ENCODE data around the gene IDH3B. TPM values are rescaled to one million over a fixed set of nuclear protein-coding genes. Genes with fewer than 3 reads are reported as not detected.

IDH3B gene
- total and polyA plus RNA-seq, 2 of the 13 experiments (the other 11 are each of a cell fraction or from before 2014, with no cell fraction given) = 215 to 254 TPM

DNA sequence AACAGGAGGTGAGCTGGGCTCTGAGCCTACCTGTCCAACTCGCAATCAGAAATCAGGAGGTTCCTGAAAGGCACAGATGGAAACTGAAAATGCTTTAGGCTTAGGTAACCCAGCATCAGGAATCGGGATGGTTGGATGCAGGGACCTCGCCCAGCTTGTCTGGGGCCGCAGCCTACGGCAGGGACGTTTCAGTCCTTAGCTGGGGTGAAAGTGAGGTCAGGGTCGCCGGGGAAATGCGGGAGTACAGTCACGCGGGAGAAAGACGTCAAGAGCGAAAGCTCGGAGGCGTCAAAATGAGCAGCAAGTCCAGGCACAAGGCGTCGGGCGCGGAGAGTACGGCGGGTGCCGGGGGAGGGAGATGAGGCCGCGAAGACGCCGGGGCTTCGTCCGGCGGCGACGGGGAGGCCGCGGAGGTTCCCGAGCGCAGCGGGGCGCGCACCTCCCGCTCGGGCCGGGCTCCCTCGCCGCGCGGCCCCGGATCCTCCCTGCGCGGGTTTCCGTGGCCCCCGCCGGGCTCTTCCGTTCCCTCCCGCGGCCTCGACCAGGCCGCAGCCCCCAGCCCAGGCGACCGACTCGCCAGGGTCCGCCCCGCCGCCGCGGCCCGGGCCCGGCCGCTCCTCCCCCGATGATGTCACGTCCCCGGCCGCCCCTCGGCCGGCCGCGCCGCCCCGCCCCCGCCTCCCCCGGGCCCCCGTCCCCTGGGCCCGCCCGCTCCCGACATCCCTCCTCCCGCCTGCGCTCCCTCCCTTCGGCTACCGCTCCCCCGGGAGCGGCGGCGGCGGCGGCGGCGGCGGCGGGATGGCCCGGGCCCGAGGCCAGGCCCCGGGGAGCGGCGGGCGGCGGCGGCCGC lies 28.2 kb upstream of the IDH3B start, which contains the start of gene EBF4 (continued):
- TF ChIP-seq CHD2 (IDR thresholded peaks at IDR 0.05; ENCODE audit: low read depth, low read length) (no peak), ELF3 (CRISPR knock-in tag; IDR thresholded peaks at IDR 0.05) (0 out of 2 replicates have a peak, but pooled peaks have one; percentile 17), ZNF747 (CRISPR knock-in tag; IDR thresholded peaks at IDR 0.05; ENCODE audit: borderline replicate concordance) (no peak), CBFB (CRISPR knock-in tag; IDR thresholded peaks at IDR 0.05) (no peak), SUZ12 (IDR thresholded peaks at IDR 0.05; ENCODE audit: low read depth, low read length) (no peak), ZBTB20 (CRISPR knock-in tag; IDR thresholded peaks at IDR 0.05; ENCODE audit: borderline replicate concordance, low read depth) (peak; percentile 62; the same call in 1 of the 2 replicates), KMT2B (CRISPR knock-in tag; IDR thresholded peaks at IDR 0.05) (no peak; the same call in 1 of the 2 replicates), ZNF562 (CRISPR knock-in tag; IDR thresholded peaks at IDR 0.05; ENCODE audit: borderline replicate concordance) (no peak), CREB1 (IDR thresholded peaks at IDR 0.05) (no peak), CREB1 (CRISPR knock-in tag; IDR thresholded peaks at IDR 0.05) (no peak), ZNF737 (CRISPR knock-in tag; IDR thresholded peaks at IDR 0.05; ENCODE audit: borderline replicate concordance) (no peak), ZNF10 (CRISPR knock-in tag; IDR thresholded peaks at IDR 0.05; ENCODE audit: borderline replicate concordance, low read depth) (no peak), NCOA1 (CRISPR knock-in tag; IDR thresholded peaks at IDR 0.05) (no peak), TGIF2 (CRISPR knock-in tag; IDR thresholded peaks at IDR 0.05) (no peak), CCAR2 (optimal IDR thresholded peaks at IDR 0.05; ENCODE audit: low read depth, low read length) (no peak), ZFAT (CRISPR knock-in tag; conservative IDR thresholded peaks at IDR 0.05) (no peak), TBX3 (IDR thresholded peaks at IDR 0.05; ENCODE audit: borderline replicate concordance) (no peak), JUND (CRISPR knock-in tag; IDR thresholded peaks at IDR 0.05) (no peak), MEIS2 (CRISPR knock-in tag; IDR thresholded peaks at IDR 0.05) (no peak; the same call in 1 of the 2 replicates), PRMT3 (CRISPR knock-in tag; IDR thresholded peaks at IDR 0.05; ENCODE audit: borderline replicate concordance, low read depth) (no peak; the same call in 1 of the 2 replicates), ZNF280B (CRISPR knock-in tag; IDR thresholded peaks at IDR 0.05; ENCODE audit: borderline replicate concordance) (no peak)
- TF ChIP-seq, protein P1, sequence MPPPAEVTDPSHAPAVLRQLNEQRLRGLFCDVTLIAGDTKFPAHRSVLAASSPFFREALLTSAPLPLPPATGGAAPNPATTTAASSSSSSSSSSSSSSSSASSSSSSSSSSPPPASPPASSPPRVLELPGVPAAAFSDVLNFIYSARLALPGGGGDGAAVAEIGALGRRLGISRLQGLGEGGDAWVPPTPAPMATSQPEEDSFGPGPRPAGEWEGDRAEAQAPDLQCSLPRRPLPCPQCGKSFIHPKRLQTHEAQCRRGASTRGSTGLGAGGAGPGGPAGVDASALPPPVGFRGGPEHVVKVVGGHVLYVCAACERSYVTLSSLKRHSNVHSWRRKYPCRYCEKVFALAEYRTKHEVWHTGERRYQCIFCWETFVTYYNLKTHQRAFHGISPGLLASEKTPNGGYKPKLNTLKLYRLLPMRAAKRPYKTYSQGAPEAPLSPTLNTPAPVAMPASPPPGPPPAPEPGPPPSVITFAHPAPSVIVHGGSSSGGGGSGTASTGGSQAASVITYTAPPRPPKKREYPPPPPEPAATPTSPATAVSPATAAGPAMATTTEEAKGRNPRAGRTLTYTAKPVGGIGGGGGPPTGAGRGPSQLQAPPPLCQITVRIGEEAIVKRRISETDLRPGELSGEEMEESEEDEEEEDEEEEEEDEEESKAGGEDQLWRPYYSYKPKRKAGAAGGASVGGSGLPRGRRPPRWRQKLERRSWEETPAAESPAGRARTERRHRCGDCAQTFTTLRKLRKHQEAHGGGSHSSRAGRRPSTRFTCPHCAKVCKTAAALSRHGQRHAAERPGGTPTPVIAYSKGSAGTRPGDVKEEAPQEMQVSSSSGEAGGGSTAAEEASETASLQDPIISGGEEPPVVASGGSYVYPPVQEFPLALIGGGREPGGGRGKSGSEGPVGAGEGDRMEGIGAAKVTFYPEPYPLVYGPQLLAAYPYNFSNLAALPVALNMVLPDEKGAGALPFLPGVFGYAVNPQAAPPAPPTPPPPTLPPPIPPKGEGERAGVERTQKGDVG (CRISPR knock-in tag; IDR thresholded peaks at IDR 0.05; ENCODE audit: borderline replicate concordance) = peak; percentile 66; the same call in 1 of the 2 replicates
- TF ChIP-seq, protein P2, sequence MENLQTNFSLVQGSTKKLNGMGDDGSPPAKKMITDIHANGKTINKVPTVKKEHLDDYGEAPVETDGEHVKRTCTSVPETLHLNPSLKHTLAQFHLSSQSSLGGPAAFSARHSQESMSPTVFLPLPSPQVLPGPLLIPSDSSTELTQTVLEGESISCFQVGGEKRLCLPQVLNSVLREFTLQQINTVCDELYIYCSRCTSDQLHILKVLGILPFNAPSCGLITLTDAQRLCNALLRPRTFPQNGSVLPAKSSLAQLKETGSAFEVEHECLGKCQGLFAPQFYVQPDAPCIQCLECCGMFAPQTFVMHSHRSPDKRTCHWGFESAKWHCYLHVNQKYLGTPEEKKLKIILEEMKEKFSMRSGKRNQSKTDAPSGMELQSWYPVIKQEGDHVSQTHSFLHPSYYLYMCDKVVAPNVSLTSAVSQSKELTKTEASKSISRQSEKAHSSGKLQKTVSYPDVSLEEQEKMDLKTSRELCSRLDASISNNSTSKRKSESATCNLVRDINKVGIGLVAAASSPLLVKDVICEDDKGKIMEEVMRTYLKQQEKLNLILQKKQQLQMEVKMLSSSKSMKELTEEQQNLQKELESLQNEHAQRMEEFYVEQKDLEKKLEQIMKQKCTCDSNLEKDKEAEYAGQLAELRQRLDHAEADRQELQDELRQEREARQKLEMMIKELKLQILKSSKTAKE (CRISPR knock-in tag; IDR thresholded peaks at IDR 0.05; ENCODE audit: borderline replicate concordance) = peak; percentile 67

Data from HepG2 (cell line).